ENCODE data around the gene TPP2.

GRCh38 chr13:102704238-102705058 lies 107.7 kb downstream of the TPP2 start:
- TF ChIP-seq POLR2A (IDR thresholded peaks at IDR 0.05; ENCODE audit: low read depth, low read length) (no peak), TAF1 (IDR thresholded peaks at IDR 0.05; ENCODE audit: borderline replicate concordance, low read depth, low read length) (no peak)

Measured in GM12892 (cell line).